ENCODE data around the gene SYNDIG1. TPM values are rescaled to one million over a fixed set of nuclear protein-coding genes. Genes with fewer than 3 reads are reported as not detected.

SYNDIG1 gene
- polyA plus RNA-seq, 1 donor from 2014 or later = 0.22 TPM

- H3K9me3 ChIP-seq (ENCODE audit: low read length) = no peaks in the 10 kb centered on the region
- no peak overlapping the region for H3K4me3 ChIP-seq (ENCODE audit: low read length)
- no peak overlapping the region for H3K9ac ChIP-seq (ENCODE audit: low read length)
- H3F3A ChIP-seq (ENCODE audit: insufficient read depth, low read length, poor library complexity, severe bottlenecking) = no peaks in the 10 kb centered on the region
- H3K27me3 ChIP-seq (ENCODE audit: insufficient read depth, low read depth, low read length) = peaks cover 25% of the 10 kb centered on the region
- H3K9me2 ChIP-seq (ENCODE audit: insufficient read depth, low read length) = no peaks in the 10 kb centered on the region
- no peaks in the 10 kb centered on the region for H3K36me3 ChIP-seq (ENCODE audit: insufficient read depth, low read length)
- H2AFZ ChIP-seq (ENCODE audit: low read depth, low read length) = no peak overlapping the region
- H4K20me1 ChIP-seq (ENCODE audit: insufficient read depth) = no peaks in the 10 kb centered on the region
- H3K27ac ChIP-seq (ENCODE audit: low read length) = no peak overlapping the region
- TF ChIP-seq EZH2 (IDR thresholded peaks at IDR 0.05; ENCODE audit: borderline replicate concordance, insufficient read depth, low read length, poor library complexity, severe bottlenecking) (no peak), EP300 (conservative IDR thresholded peaks at IDR 0.05; ENCODE audit: poor library complexity, severe bottlenecking) (no peak), RAD21 (conservative IDR thresholded peaks at IDR 0.05) (no peak), POLR2AphosphoS5 (IDR thresholded peaks at IDR 0.05) (no peak), MXI1 (conservative IDR thresholded peaks at IDR 0.05; ENCODE audit: poor library complexity, severe bottlenecking) (no peak), SMC3 (conservative IDR thresholded peaks at IDR 0.05; ENCODE audit: poor library complexity) (no peak), REST (IDR thresholded peaks at IDR 0.05; ENCODE audit: borderline replicate concordance) (no peak), TAF1 (IDR thresholded peaks at IDR 0.05; ENCODE audit: low read depth) (no peak)
- TF ChIP-seq, protein P1, sequence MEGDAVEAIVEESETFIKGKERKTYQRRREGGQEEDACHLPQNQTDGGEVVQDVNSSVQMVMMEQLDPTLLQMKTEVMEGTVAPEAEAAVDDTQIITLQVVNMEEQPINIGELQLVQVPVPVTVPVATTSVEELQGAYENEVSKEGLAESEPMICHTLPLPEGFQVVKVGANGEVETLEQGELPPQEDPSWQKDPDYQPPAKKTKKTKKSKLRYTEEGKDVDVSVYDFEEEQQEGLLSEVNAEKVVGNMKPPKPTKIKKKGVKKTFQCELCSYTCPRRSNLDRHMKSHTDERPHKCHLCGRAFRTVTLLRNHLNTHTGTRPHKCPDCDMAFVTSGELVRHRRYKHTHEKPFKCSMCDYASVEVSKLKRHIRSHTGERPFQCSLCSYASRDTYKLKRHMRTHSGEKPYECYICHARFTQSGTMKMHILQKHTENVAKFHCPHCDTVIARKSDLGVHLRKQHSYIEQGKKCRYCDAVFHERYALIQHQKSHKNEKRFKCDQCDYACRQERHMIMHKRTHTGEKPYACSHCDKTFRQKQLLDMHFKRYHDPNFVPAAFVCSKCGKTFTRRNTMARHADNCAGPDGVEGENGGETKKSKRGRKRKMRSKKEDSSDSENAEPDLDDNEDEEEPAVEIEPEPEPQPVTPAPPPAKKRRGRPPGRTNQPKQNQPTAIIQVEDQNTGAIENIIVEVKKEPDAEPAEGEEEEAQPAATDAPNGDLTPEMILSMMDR (IDR thresholded peaks at IDR 0.05; ENCODE audit: poor library complexity, severe bottlenecking) = no peak
- H3K4me2 ChIP-seq (ENCODE audit: low read length) = no peak overlapping the region
- H3K79me2 ChIP-seq (replicated peaks; ENCODE audit: insufficient read depth, low read length) = no peaks in the 10 kb centered on the region
Measured at GRCh38 chr20:24465159-24465558, 4.3 kb upstream of the SYNDIG1 start.

GRCh38 chr20:24465730-24466129 is 3.7 kb upstream of the SYNDIG1 start:
- no peaks in the 10 kb centered on the region for H3F3A ChIP-seq (ENCODE audit: insufficient read depth, low read length, poor library complexity, severe bottlenecking)
- H4K20me1 ChIP-seq (ENCODE audit: insufficient read depth) = no peaks in the 10 kb centered on the region
- TF ChIP-seq POLR2AphosphoS5 (IDR thresholded peaks at IDR 0.05) = no peak
- TF ChIP-seq, protein P1 (IDR thresholded peaks at IDR 0.05; ENCODE audit: poor library complexity, severe bottlenecking) = no peak
- no peak for TF ChIP-seq EP300 (conservative IDR thresholded peaks at IDR 0.05; ENCODE audit: poor library complexity, severe bottlenecking)
- TF ChIP-seq RAD21 (conservative IDR thresholded peaks at IDR 0.05) = no peak
- TF ChIP-seq MXI1 (conservative IDR thresholded peaks at IDR 0.05; ENCODE audit: poor library complexity, severe bottlenecking) = no peak
- TF ChIP-seq EZH2 (IDR thresholded peaks at IDR 0.05; ENCODE audit: borderline replicate concordance, insufficient read depth, low read length, poor library complexity, severe bottlenecking) = no peak
- no peak for TF ChIP-seq REST (IDR thresholded peaks at IDR 0.05; ENCODE audit: borderline replicate concordance)
- TF ChIP-seq SMC3 (conservative IDR thresholded peaks at IDR 0.05; ENCODE audit: poor library complexity) = no peak
- no peak for TF ChIP-seq TAF1 (IDR thresholded peaks at IDR 0.05; ENCODE audit: low read depth)
- no peak overlapping the region for H3K27ac ChIP-seq (ENCODE audit: low read length)
- no peak overlapping the region for H3K9ac ChIP-seq (ENCODE audit: low read length)
- H3K27me3 ChIP-seq (ENCODE audit: insufficient read depth, low read depth, low read length) = peaks cover 31% of the 10 kb centered on the region
- no peaks in the 10 kb centered on the region for H3K9me3 ChIP-seq (ENCODE audit: low read length)
- H3K9me2 ChIP-seq (ENCODE audit: insufficient read depth, low read length) = no peaks in the 10 kb centered on the region
- H3K4me3 ChIP-seq (ENCODE audit: low read length) = no peak overlapping the region
- H2AFZ ChIP-seq (ENCODE audit: low read depth, low read length) = no peak overlapping the region
- no peak overlapping the region for H3K4me2 ChIP-seq (ENCODE audit: low read length)
- H3K79me2 ChIP-seq (replicated peaks; ENCODE audit: insufficient read depth, low read length) = no peaks in the 10 kb centered on the region
- H3K36me3 ChIP-seq (ENCODE audit: insufficient read depth, low read length) = no peaks in the 10 kb centered on the region
